Smooth muscle cell (in vitro differentiated cells): ENCODE results near the gene SIN3B. TPM values are rescaled to one million over a fixed set of nuclear protein-coding genes. Genes with fewer than 3 reads are reported as not detected.
"Not testable (repeated sequence)": the region's sequence is repeated elsewhere in the genome, so short reads cannot be mapped to it uniquely, and the experiment has no call there.

ENCODE experiments used
- DNase-seq: peaks from one replicate; lab custom pipeline; 2025; ENCODE audit not compliant: unreplicated experiment; lab: John Stamatoyannopoulos, UW
- H2AFZ ChIP-seq: fragments of 200-600 bp; sonication (generic); 2 replicates; pipeline ENCODE4 v1.6.0; 2016; ENCODE audit warnings: antibody characterized with exemption, low read depth, mild to moderate bottlenecking
- H3F3A ChIP-seq: fragments of 200-600 bp; sonication (generic); 2 replicates; pipeline ENCODE4 v1.6.0; 2017; ENCODE audit warnings: antibody characterized with exemption, low read depth
- H3K27ac ChIP-seq: fragments of 200-600 bp; sonication (generic); 2 replicates; pipeline ENCODE4 v1.5.1; 2016; ENCODE audit warnings: low read depth, mild to moderate bottlenecking
- H3K27me3 ChIP-seq: fragments of 200-600 bp; sonication (generic); 2 replicates; pipeline ENCODE4 v1.6.1; 2016; ENCODE audit warnings: low read depth, mild to moderate bottlenecking
- H3K36me3 ChIP-seq: fragments of 200-600 bp; sonication (generic); 2 replicates; pipeline ENCODE4 v1.5.1; 2016; ENCODE audit warnings: low read depth
- H3K4me1 ChIP-seq: fragments of 200-600 bp; sonication (generic); 2 replicates; pipeline ENCODE4 v1.5.1; 2016; ENCODE audit warnings: low read depth
- H3K4me2 ChIP-seq: fragments of 200-600 bp; sonication (generic); 2 replicates; pipeline ENCODE4 v1.6.0; 2016; ENCODE audit warnings: mild to moderate bottlenecking
- H3K4me3 ChIP-seq: fragments of 200-600 bp; sonication (generic); 2 replicates; pipeline ENCODE4 v1.5.1; 2016; ENCODE audit warnings: mild to moderate bottlenecking
- H3K79me2 ChIP-seq: fragments of 200-600 bp; sonication (generic); 2 replicates; pipeline ENCODE4 v1.6.0; 2016; ENCODE audit warnings: low read depth, mild to moderate bottlenecking
- H3K9ac ChIP-seq: fragments of 200-600 bp; sonication (generic); 2 replicates; pipeline ENCODE4 v1.6.0; 2016; ENCODE audit warnings: low read depth
- H3K9me3 ChIP-seq: fragments of 200-600 bp; sonication (generic); replicated peaks from 2 replicates; pipeline ENCODE4 v1.5.1; 2016; ENCODE audit warnings: low read depth
- H4K20me1 ChIP-seq: fragments of 200-600 bp; sonication (generic); 2 replicates; pipeline ENCODE4 v1.6.0; 2016; ENCODE audit warnings: low read depth
- WGBS: methylation state at CpG from one replicate; pipeline ENCODE4 v1.1.7; 2016; ENCODE audit warnings: low lambda C conversion rate; 5-methylcytosine and 5-hydroxymethylcytosine counted together
- polyA plus RNA-seq: library from polyadenylated mRNA; unstranded; fragments of >200 nt; fragmentation: Nextera tagmentation; extraction: Ambion mirVana; gene quantifications from 2 replicates; pipeline ENCODE4 v1.2.1, GENCODE V29; 2016
- total RNA-seq: library from RNA; depleted of rRNA; stranded (reverse); fragments of >200 nt; gene quantifications from 2 replicates; pipeline ENCODE4 v1.2.3, GENCODE V29; 2014
- TF ChIP-seq, protein P1 (sequence below): fragments of 200-600 bp; sonication (generic); IDR thresholded peaks from 2 replicates; pipeline ENCODE4 v1.5.1; 2017; ENCODE audit warnings: borderline replicate concordance, mild to moderate bottlenecking, antibody characterized with exemption; ENCODE audit not compliant: insufficient read depth, poor library complexity, severe bottlenecking

SIN3B gene
- total and polyA plus RNA-seq, 2 experiments from 2014 or later = 16.5 to 25.1 TPM

DNA sequence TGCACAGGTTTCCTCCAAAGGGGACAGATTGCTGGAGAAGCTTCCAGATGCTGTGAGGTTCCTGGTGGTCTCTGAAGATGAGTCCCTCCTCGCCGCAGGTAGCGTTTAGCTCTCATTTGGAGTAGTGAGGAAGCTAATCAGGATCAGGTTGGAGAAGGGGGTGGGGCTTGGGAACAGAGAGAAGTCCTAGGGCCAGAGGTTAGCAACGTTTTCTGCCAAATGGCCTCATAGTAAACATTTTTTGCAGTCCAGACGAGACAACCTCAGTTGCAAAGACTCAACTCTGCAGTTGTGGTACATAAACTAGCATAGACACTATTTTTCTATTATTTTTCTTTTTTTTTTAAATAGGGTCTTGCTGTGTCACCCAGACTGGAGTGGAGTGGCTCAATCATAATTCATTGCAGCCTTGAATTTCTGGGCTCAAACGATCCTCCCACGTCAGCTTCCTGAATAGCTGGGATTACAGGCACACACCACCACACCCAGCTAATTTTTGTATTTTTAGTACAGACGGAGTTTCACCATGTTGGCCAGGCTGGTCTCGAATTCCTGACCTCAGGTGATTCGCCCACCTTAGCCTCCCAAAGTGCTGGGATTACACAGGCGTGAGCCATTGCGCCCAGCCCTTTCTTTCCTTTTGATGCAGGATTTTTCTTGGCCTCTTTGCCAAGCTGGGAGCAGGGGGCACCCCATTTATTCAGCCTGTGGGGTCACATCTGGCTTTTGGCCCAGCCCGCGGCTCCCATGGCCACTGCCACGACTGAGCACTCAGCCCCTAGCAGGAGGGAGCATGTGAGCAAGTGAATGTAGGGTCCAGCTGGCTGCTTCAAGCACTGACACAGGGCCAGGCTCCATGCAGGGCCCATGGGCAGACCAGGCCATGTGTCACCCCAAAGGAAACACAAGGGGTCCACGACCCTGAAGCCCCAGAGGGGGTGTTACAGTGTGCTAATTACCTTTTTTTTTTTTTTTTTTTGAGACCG lies 34.4 kb upstream of the SIN3B start:
- no peaks in the 10 kb centered on the region for H3K9me3 ChIP-seq
- no peak overlapping the region for H3K4me3 ChIP-seq
- H3K27ac ChIP-seq = no peak overlapping the region
- no peak overlapping the region for H3K9ac ChIP-seq
- H3K36me3 ChIP-seq = no peaks in the 10 kb centered on the region
- no peaks in the 10 kb centered on the region for H3K79me2 ChIP-seq
- H2AFZ ChIP-seq = no peak overlapping the region
- TF ChIP-seq, protein P1, sequence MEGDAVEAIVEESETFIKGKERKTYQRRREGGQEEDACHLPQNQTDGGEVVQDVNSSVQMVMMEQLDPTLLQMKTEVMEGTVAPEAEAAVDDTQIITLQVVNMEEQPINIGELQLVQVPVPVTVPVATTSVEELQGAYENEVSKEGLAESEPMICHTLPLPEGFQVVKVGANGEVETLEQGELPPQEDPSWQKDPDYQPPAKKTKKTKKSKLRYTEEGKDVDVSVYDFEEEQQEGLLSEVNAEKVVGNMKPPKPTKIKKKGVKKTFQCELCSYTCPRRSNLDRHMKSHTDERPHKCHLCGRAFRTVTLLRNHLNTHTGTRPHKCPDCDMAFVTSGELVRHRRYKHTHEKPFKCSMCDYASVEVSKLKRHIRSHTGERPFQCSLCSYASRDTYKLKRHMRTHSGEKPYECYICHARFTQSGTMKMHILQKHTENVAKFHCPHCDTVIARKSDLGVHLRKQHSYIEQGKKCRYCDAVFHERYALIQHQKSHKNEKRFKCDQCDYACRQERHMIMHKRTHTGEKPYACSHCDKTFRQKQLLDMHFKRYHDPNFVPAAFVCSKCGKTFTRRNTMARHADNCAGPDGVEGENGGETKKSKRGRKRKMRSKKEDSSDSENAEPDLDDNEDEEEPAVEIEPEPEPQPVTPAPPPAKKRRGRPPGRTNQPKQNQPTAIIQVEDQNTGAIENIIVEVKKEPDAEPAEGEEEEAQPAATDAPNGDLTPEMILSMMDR = no peak
- H3F3A ChIP-seq = no peaks in the 10 kb centered on the region
- no peaks in the 10 kb centered on the region for H4K20me1 ChIP-seq
- H3K27me3 ChIP-seq = no peaks in the 10 kb centered on the region
- DNase-seq = no peak
- no peaks in the 10 kb centered on the region for H3K4me1 ChIP-seq
- H3K4me2 ChIP-seq = no peak overlapping the region
- WGBS = 82% methylated on average over 17 of the region's 17 CpGs

DNA sequence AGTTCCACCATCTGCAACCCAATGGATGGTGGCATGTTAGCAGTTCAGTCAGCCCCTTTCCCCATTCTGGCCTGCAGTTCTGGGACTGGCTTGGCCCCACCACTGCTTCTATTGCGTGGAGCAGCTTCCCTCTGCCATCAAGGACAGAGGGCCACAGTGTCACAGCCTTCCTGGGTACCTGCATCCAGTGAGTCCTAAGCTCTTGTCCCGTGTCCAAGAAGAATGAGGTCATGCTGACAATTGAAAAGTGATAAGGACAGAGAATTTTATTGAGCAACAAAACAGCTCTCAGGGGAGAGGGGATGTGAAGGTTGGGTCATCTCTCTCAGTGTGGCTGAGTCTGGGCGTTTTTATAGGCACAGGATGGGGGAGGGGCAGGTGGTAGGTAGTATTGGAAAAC lies 33.5 kb upstream of the SIN3B start:
- 66% methylated on average over 3 of the region's 3 CpGs for WGBS
- no peak overlapping the region for H2AFZ ChIP-seq

DNA sequence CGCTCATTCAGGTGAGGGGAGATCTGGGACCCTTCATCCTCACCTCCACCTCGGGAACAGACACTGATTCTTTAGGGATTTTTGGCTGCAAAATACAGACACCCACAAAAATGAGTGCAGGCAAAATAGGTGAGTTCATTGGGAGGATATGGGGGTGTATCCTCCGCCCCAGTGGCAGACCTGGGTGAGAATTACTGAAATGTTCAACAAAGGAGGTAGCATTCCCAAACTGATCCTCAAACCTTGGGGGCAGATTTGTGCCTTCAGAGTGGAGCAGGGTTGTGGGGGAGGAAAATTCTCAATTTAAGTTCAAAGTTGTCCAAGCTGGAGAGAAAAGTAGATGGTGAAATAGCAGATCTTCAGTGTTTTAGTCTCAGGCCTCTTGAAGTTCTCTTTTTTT lies 31.3 kb upstream of the SIN3B start:
- TF ChIP-seq, protein P1 = no peak
- no peak overlapping the region for H3K4me3 ChIP-seq
- no peaks in the 10 kb centered on the region for H3K27me3 ChIP-seq
- H3K27ac ChIP-seq = no peak overlapping the region
- H3K4me1 ChIP-seq = no peaks in the 10 kb centered on the region
- no peaks in the 10 kb centered on the region for H4K20me1 ChIP-seq
- no peak overlapping the region for H2AFZ ChIP-seq
- H3K9ac ChIP-seq = no peak overlapping the region
- H3K9me3 ChIP-seq = no peaks in the 10 kb centered on the region
- H3K36me3 ChIP-seq = no peaks in the 10 kb centered on the region
- WGBS = 96% methylated on average over 3 of the region's 3 CpGs
- H3K4me2 ChIP-seq = no peak overlapping the region
- no peaks in the 10 kb centered on the region for H3K79me2 ChIP-seq
- no peaks in the 10 kb centered on the region for H3F3A ChIP-seq
- DNase-seq = no peak

More for the DNA sequence above, 33.5 kb upstream of the SIN3B start:
- no peak overlapping the region for H3K27ac ChIP-seq
- H3K27me3 ChIP-seq = no peaks in the 10 kb centered on the region
- H3F3A ChIP-seq = no peaks in the 10 kb centered on the region
- H3K4me1 ChIP-seq = no peaks in the 10 kb centered on the region
- no peak overlapping the region for H3K4me2 ChIP-seq
- TF ChIP-seq, protein P1 = no peak
- no peak overlapping the region for H3K4me3 ChIP-seq
- no peak for DNase-seq
- H3K36me3 ChIP-seq = no peaks in the 10 kb centered on the region
- no peaks in the 10 kb centered on the region for H3K79me2 ChIP-seq
- no peak overlapping the region for H3K9ac ChIP-seq
- no peaks in the 10 kb centered on the region for H4K20me1 ChIP-seq
- no peaks in the 10 kb centered on the region for H3K9me3 ChIP-seq

- not testable (repeated sequence) for H3K27me3 ChIP-seq, H3K4me3 ChIP-seq, H3K4me2 ChIP-seq, H3K27ac ChIP-seq, H3F3A ChIP-seq, H3K79me2 ChIP-seq, H3K9me3 ChIP-seq, H3K36me3 ChIP-seq, H2AFZ ChIP-seq, DNase-seq, H4K20me1 ChIP-seq, H3K4me1 ChIP-seq, H3K9ac ChIP-seq
- WGBS = 89% methylated on average over 6 of the region's 6 CpGs
These were observed 30.9 kb upstream of the SIN3B start for GRCh38 chr19:16798326-16798725.
